Bone marrow (tissue), 2 donors: Measurements from ENCODE around the gene GATB.
"Not testable (repeated sequence)": the region's sequence is repeated elsewhere in the genome, so short reads cannot be mapped to it uniquely, and the experiment has no call there.

Experiments
- DNase-seq, 2 donors: peaks; one replicate each; lab custom pipeline; 2025; lab: John Stamatoyannopoulos, UW

The GATB gene

GRCh38 chr4:151784706-151785105 is 23.9 kb upstream of the GATB start:
- no peak for DNase-seq

DNA sequence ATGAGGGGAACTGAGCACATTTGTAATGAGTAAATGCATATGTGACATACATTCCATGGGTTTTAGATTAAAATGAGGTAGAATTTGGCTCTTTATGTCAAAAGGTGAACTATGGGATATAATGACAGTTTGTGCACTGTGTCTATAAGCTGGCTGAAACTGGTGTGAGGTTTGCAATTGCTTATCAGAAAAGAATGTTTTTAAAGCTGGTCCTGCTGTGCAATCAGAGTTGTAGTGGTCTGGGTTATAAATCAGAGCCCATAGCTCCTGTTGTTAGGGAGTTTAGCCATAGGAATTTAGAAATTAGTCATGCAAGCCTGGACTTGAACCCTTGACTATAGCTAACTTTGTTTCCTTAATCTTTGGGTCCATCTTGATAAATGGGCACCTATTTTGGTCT is 23.1 kb upstream of the GATB start:
- DNase-seq = no peak

GRCh38 chr4:151782296-151782695 is 21.5 kb upstream of the GATB start:
- DNase-seq = no peak

DNA sequence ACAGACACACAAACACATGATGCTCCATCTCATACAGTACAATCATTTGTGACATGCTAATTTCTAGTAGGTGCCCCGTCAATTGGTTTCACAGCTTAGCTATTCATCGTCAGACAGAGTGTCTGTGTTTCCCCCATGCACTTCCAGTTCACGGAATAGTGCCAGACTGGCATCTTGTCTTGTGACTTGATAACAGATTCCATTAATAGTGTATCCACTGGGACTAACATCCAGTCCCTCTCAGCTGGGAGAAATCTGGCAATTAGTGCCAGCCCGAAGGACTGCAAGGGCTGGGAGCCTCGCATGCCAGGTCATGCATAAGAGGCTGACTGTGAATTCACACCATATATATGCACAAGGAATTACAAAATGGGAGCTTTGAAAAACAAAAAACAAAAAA is 20.2 kb upstream of the GATB start:
- DNase-seq = no peak

GRCh38 chr4:151777471-151777870 is 16.7 kb upstream of the GATB start:
- DNase-seq = no peak

DNA sequence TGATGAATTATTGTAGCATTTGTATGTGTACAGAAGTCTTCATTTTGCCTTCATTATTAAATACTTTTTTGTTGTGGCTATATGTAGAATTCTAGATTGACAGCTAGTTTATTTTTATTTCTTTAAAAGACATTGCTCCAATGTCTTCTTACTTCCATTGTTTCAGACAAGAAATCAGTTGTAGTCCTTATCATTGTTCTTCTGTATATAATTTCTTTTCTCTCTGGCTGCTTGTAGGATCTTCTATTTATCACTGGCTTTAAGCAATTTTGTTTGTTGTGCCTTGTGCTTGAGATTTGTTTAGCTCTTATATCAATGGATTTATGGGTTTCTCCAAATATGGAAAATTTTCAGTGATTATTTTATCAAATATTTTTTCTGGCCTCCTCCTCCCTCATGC is 13.5 kb upstream of the GATB start:
- DNase-seq = no peak

DNA sequence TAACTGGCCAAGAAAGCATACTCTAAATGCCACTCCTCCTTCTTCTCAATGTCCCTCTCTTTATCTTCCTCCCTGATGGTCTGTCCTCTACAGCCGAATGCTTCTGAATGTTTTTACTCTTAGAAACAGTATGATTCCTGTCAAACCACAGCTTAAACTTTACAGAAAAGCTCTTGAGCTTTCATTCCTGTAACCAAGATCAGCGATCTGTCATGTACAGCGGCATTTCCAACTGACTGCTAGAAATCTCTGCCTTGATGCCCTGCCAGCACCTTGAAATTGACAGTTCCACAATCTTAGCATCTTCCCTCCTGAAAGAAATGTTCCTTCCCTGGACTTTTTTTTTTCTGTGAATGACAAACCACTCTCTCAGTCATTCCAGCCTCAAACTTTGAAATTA is 11.5 kb upstream of the GATB start:
- DNase-seq = no peak

DNA sequence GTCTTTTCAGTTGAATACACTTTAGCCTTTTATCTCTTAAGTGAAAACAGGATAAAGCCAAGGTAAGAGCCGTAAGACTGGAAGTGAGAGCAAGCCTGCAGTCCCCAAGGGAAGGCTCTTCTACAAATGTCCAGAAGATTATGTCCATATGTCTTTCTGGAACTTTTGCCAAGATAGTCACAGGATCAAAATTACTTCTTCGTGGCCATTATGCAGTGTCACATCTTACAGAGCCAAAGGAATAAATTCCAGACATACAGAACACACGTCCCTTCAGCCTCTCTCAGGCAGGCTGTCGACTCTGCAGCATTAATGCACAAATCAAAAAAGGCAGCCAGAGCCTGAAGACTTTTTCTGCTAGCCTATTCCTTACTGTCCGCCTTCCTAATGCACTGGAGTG is 10.9 kb upstream of the GATB start:
- DNase-seq = no peak

GRCh38 chr4:151770154-151770553 is 9.3 kb upstream of the GATB start:
- DNase-seq = no peak

GRCh38 chr4:151768835-151769234 is 8.0 kb upstream of the GATB start:
- no peak for DNase-seq

DNA sequence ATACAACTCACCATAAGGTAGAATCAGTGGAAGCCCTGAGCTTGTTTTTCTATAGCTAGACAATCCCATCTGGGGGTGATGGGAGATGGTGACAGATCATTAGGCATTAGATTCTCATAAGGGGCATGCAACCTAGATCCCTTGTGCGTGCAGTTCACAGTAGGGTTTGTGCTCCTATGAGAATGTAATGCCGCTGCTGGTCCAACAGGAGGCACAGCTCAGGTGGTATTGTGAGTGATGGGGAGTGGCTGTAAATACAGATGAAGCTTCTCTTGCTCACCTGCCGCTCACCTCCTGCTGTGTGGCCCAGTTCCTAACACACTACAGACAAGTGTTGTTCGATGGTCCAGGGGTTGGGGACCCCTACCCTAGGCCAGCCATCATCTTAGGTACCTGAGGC is 5.9 kb upstream of the GATB start:
- no peak for DNase-seq

DNA sequence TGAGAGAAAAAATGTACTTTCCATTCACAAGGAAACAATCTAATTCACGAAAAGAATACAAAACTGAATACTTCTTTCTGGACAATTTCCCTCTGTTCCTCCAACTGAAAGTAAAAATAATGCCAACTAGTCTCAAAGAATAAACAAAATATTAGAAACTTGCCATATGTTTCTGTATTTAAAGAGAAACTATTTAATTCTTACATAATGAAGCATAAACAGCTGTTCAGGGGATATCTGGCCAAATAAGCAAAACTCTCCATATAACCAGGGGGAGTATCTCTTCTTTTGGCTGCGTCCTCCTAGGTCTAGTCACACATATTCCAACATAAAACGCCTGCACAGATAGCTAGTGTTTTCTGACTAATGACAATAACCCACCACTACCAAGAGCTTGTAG is 805 bp downstream of the GATB start:
- no peak for DNase-seq

GRCh38 chr4:151753056-151753455 is 7.8 kb downstream of the GATB start:
- no peak for DNase-seq

DNA sequence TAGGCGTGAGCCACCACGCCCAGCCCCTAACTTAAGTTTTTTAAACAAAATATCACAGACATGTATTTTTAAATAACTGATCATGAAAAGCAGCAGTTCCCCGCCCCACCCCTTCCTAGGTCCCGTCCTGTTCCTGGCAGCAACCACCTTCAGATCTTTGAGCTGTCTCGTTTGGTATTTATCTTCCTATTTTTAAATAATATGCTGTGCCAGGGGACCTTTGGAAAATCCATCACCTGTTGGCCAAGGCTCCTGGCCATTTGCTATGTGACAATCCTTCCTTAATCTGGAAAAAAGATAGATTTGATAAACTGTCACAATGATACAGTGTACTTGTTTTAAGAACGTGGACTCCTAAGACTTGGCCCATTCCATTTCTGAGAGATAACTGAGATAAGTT is 10.7 kb downstream of the GATB start:
- no peak for DNase-seq

DNA sequence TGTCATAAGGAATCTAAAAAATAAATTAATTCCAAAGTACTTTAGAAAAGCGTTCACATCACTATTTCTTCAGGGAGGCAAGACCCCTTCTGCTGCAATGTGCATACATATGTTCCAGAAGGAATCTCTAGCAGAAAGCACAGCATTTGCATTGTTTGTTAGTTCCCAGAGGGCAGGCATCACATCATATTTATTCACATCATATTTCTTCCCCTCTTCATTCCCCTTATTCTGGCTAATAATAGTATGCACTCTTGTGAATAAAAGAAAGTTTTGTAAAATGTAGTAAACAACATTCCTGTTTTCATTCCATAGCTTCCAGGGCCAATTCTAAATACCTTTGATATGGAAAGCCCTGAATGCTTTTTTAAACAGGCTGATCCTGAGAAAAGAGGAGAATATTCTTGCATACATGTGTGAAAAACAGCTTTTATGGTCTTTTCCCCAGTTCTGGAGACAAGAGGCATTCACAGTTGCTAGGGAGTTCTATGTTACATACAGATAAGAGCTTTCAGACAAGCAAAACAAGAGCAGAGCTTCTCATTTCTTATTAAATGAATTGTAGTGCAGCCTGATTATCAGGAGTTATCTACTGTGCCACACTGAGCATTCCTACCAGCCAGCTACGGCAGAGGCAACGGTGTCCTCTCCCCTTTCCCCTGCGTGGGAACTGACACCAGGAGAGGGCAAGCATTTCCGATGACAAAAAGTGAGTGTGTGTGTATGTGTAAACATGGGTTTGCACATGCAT is 15.2 kb downstream of the GATB start:
- DNase-seq = no peak

DNA sequence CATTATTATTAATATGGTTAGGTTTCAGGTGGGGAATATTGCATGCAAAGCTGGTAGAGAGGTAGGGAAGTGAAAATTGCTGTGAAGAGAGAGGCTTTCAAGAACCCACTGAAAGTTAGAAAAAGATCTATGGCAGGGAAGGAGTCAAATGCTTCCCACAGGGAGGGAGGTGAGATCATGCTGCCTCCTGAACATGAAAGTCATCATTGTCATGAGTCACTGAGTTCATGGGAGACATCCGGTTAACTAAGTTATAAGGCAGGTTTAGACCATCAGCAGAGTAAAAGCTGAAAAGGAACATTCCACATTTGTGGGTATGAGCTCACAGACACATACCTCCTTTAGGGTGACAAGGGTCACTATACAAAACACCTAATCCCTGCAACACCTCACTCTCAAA is 16.2 kb downstream of the GATB start:
- no peak for DNase-seq

GRCh38 chr4:151743894-151744293 is 16.9 kb downstream of the GATB start:
- DNase-seq = no peak

DNA sequence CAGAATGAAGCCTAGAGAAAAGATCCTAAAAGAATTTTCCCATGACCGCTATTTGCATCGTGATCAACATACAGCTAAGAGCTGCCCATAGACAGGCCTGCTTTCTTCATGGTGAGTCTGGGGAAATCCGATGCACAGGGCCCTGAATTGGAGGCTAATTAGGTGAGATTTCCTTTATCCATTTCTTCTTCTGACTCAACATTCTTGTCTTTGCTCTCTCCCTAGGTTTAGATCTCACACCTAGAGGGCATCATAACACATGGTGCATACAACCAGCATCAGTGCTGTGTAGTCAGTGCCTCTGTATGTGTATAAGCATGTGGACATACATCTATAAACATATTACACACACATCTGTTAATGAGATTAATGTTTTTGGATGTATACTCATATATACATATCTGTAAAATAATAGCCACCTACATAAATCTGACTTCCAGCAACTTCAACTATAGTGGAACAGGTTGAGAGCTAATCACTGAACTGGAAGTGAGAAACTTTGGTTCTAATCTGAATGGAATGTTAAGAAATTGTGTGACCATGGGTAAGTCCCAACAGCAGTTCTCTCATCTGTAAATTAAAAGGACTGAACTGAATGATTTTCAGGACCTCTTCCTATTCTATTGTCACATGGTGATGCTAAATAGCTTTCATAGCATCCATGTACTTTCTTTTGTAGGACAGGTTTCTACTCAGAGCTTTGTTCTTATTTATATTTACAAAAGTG is 17.5 kb downstream of the GATB start:
- DNase-seq = no peak

- no peak for DNase-seq
These were observed 21.9 kb downstream of the GATB start for GRCh38 chr4:151738720-151739517.

- not testable (repeated sequence) for DNase-seq
These were observed 24.0 kb downstream of the GATB start for GRCh38 chr4:151736852-151737251.

- DNase-seq = no peak
These were observed 24.4 kb downstream of the GATB start for GRCh38 chr4:151736361-151736760.

- not testable (repeated sequence) for DNase-seq
These were observed 29.1 kb downstream of the GATB start for GRCh38 chr4:151731670-151732069.
